Measurements from ENCODE around the gene CLEC5A.

DNA sequence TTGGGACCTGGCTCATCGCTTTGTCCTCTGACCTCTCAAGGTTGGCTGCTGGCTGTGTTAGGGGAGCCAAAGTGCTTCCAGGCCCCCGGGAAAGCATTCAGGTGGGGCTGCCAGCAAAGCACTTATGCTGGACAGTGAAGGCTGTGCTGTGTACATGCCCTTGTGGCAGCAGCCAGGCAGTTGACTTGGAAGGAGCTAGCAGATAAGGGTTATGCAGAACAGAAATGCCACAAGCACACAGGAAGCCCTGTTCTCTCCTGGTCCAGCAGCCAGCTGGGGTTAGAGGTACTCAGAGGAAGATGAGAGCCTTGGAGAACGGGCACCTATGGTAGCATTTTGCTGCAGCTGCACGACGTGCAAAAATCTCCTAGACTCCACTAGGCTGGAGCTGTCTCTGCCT is 65.8 kb downstream of the CLEC5A start:
- TF ChIP-seq, protein P1, sequence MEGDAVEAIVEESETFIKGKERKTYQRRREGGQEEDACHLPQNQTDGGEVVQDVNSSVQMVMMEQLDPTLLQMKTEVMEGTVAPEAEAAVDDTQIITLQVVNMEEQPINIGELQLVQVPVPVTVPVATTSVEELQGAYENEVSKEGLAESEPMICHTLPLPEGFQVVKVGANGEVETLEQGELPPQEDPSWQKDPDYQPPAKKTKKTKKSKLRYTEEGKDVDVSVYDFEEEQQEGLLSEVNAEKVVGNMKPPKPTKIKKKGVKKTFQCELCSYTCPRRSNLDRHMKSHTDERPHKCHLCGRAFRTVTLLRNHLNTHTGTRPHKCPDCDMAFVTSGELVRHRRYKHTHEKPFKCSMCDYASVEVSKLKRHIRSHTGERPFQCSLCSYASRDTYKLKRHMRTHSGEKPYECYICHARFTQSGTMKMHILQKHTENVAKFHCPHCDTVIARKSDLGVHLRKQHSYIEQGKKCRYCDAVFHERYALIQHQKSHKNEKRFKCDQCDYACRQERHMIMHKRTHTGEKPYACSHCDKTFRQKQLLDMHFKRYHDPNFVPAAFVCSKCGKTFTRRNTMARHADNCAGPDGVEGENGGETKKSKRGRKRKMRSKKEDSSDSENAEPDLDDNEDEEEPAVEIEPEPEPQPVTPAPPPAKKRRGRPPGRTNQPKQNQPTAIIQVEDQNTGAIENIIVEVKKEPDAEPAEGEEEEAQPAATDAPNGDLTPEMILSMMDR (IDR thresholded peaks at IDR 0.05), result no peak
- TF ChIP-seq POLR2A (IDR thresholded peaks at IDR 0.05), result no peak
- no peak for TF ChIP-seq EP300 (IDR thresholded peaks at IDR 0.05)
- no peak for TF ChIP-seq POLR2AphosphoS5 (IDR thresholded peaks at IDR 0.05)

Data from upper lobe of left lung (tissue), 4 donors.